Sigmoid colon (tissue), 7 donors: ENCODE data around the gene TMEM140. TPM values are rescaled to one million over a fixed set of nuclear protein-coding genes. Genes with fewer than 3 reads are reported as not detected.

ENCODE experiments used
- DNase-seq: peaks from one replicate; pipeline ENCODE4 v3.0.0-alpha.2; 2019
- H3K27ac ChIP-seq, 4 donors: fragments of 200-600 bp; sonication (generic); one replicate each; pipeline ENCODE4 v1.5.1; 2016 to 2019; ENCODE audit warnings: mild to moderate bottlenecking in 1 of 4
- H3K27me3 ChIP-seq, 3 donors: fragments of 200-600 bp; sonication (generic); one replicate each; pipeline ENCODE4 v1.5.1; 2019; ENCODE audit warnings: mild to moderate bottlenecking in 1 of 3
- H3K36me3 ChIP-seq, 4 donors: fragments of 200-600 bp; sonication (generic); one replicate each; pipeline ENCODE4 v1.5.1; 2016 to 2019
- H3K4me1 ChIP-seq, 4 donors: fragments of 200-600 bp; sonication (generic); one replicate each; pipeline ENCODE4 v1.5.1; 2017 to 2019
- H3K4me3 ChIP-seq, 4 donors: fragments of 200-600 bp; sonication (generic); one replicate each; pipeline ENCODE4 v1.5.1; 2017 to 2019; ENCODE audit warnings: mild to moderate bottlenecking in 2 of 4, moderate library complexity in 1 of 4
- H3K9me3 ChIP-seq, 4 donors: fragments of 200-600 bp in 3 of 4; sonication (generic) in 3 of 4; one replicate each; pipeline versions ENCODE4 v1.5.1 to v1.6.1; 2013 to 2019
- CTCF ChIP-seq, 4 experiments: fragments of 450-650 bp in 3 of 4; fragments of 200-600 bp in 1 of 4; IDR thresholded peaks; one replicate each; pipeline ENCODE4 v1.5.1; 2016 to 2019; ENCODE audit warnings: antibody characterized with exemption in 4 of 4, mild to moderate bottlenecking in 3 of 4, moderate library complexity in 2 of 4
- EP300 ChIP-seq, 4 donors: sonication (generic); formaldehyde crosslinking; IDR thresholded peaks; one replicate each; pipeline ENCODE4 v1.6.1; 2017; ENCODE audit warnings: antibody characterized with exemption in 4 of 4
- POLR2A ChIP-seq, 2 donors: fragments of 450-650 bp; IDR thresholded peaks; one replicate each; pipeline ENCODE4 v1.6.1; 2016; ENCODE audit warnings: antibody characterized with exemption in 2 of 2, mild to moderate bottlenecking in 2 of 2, moderate library complexity in 2 of 2
- POLR2AphosphoS5 ChIP-seq, 4 donors: sonication (generic); formaldehyde crosslinking; IDR thresholded peaks; one replicate each; pipeline ENCODE4 v1.6.1; 2017; ENCODE audit warnings: antibody characterized with exemption in 4 of 4
- WGBS, 2 donors: extraction: QIAGEN DNeasy Blood & Tissue Kit; methylation state at CpG; one replicate each; pipeline ENCODE4 v1.1.7; 2013; 5-methylcytosine and 5-hydroxymethylcytosine counted together
- intact Hi-C: fragments of 100-400 bp; cut with DNase I; formaldehyde crosslinking; loops from one replicate; pipeline ENCODE4 v1.15.1; 2023
- polyA plus RNA-seq, 3 donors: library from polyadenylated mRNA; stranded (reverse); fragments of 200-250 nt; gene quantifications; one replicate each; pipeline ENCODE4 v1.2.3, GENCODE V29; 2013
- total RNA-seq, 4 donors: library from RNA; depleted of rRNA; stranded (reverse); fragments of >200 nt; gene quantifications; one replicate each; pipeline ENCODE4 v1.1.0, GENCODE V29; 2016
- donor health status: healthy with polysubstance abuse.
- donor health status: Bipolar disorder and iron deficiency.
- donor health status: healthy.

The TMEM140 gene
- total and polyA plus RNA-seq, 7 donors, result 5.4 to 29.6 (median 18.3) TPM

GRCh38 chr7:135147341-135147898, 452 bp upstream of the TMEM140 start:
- intact Hi-C loops, result loop anchor here (2.0 to 5.0 kb wide), 3 partner anchors 161 to 500 kb away; partner anchors contain the start of genes AGBL3 and BPGM

GRCh38 chr7:135150072-135150782, 2.4 kb downstream of the TMEM140 start:
- no peak for TF ChIP-seq EP300 (IDR thresholded peaks at IDR 0.05)
- no peak for TF ChIP-seq POLR2AphosphoS5 (IDR thresholded peaks at IDR 0.05)
- TF ChIP-seq CTCF (IDR thresholded peaks at IDR 0.05), result no peak
- TF ChIP-seq POLR2A (IDR thresholded peaks at IDR 0.05), result no peak
- 78 to 80% methylated on average over 8 of the region's 8 CpGs for WGBS, 2 donors
- H3K9me3 ChIP-seq, result no peaks in the 10 kb centered on the region
- H3K4me1 ChIP-seq, result peaks cover 0 to 36% (median 22%) of the 10 kb centered on the region in 4 donors
- no peaks in the 10 kb centered on the region for H3K27me3 ChIP-seq
- H3K36me3 ChIP-seq, result peaks cover 0 to 17% (median 2%) of the 10 kb centered on the region in 4 donors
- no peak for DNase-seq
- H3K4me3 ChIP-seq, result peak overlapping the region in 2 of 4 donors; percentile 52 to 57
- H3K27ac ChIP-seq, result peak overlapping the region; percentile 86 to 97 (median 88)
- intact Hi-C loops, result no loop called here

More at GRCh38 chr7:135147341-135147898, 452 bp upstream of the TMEM140 start:
- H3K4me1 ChIP-seq, result peaks cover 0 to 36% (median 22%) of the 10 kb centered on the region in 4 donors
- no peak for DNase-seq
- H3K4me3 ChIP-seq, result peak overlapping the region; percentile 43 to 57 (median 51)
- peak overlapping the region; percentile 86 to 97 (median 88) for H3K27ac ChIP-seq
- 8 to 11% methylated on average over 6 of the region's 6 CpGs for WGBS, 2 donors
- no peaks in the 10 kb centered on the region for H3K27me3 ChIP-seq
- no peaks in the 10 kb centered on the region for H3K9me3 ChIP-seq
- peaks cover 0 to 12% (median 2%) of the 10 kb centered on the region in 4 donors for H3K36me3 ChIP-seq
- TF ChIP-seq EP300 (IDR thresholded peaks at IDR 0.05) (peak in 2 of 4 donors; percentile 22 to 59), POLR2AphosphoS5 (IDR thresholded peaks at IDR 0.05) (peak; percentile 4 to 69 (median 24)), POLR2A (IDR thresholded peaks at IDR 0.05) (no peak)

GRCh38 chr7:135151132-135151531, 3.3 kb downstream of the TMEM140 start:
- 86 to 96% methylated on average over 2 of the region's 2 CpGs for WGBS, 2 donors
- no peaks in the 10 kb centered on the region for H3K27me3 ChIP-seq
- no peak overlapping the region for H3K4me3 ChIP-seq
- H3K36me3 ChIP-seq, result peaks cover 0 to 17% (median 2%) of the 10 kb centered on the region in 4 donors
- intact Hi-C loops, result no loop called here
- no peaks in the 10 kb centered on the region for H3K9me3 ChIP-seq
- no peak for TF ChIP-seq POLR2AphosphoS5 (IDR thresholded peaks at IDR 0.05)
- TF ChIP-seq POLR2A (IDR thresholded peaks at IDR 0.05), result no peak
- TF ChIP-seq EP300 (IDR thresholded peaks at IDR 0.05), result no peak
- TF ChIP-seq CTCF (IDR thresholded peaks at IDR 0.05), result no peak
- H3K4me1 ChIP-seq, result peaks cover 0 to 36% (median 22%) of the 10 kb centered on the region in 4 donors
- H3K27ac ChIP-seq, result peak overlapping the region in 3 of 4 donors; percentile 86 to 97 (median 90)
- no peak for DNase-seq

GRCh38 chr7:135151533-135151932, 3.7 kb downstream of the TMEM140 start:
- no peak for DNase-seq
- TF ChIP-seq POLR2AphosphoS5 (IDR thresholded peaks at IDR 0.05), result peak in 1 of 4 donors; percentile 15
- TF ChIP-seq EP300 (IDR thresholded peaks at IDR 0.05), result no peak
- TF ChIP-seq CTCF (IDR thresholded peaks at IDR 0.05), result no peak
- no peak for TF ChIP-seq POLR2A (IDR thresholded peaks at IDR 0.05)
- Histone ChIP-seq H3K9me3 (no peaks in the 10 kb centered on the region), H3K4me1 (peaks cover 0 to 36% (median 22%) of the 10 kb centered on the region in 4 donors), H3K4me3 (no peak overlapping the region), H3K27ac (peak overlapping the region in 3 of 4 donors; percentile 86 to 97 (median 90)), H3K27me3 (no peaks in the 10 kb centered on the region), H3K36me3 (peaks cover 0 to 17% (median 2%) of the 10 kb centered on the region in 4 donors)
- WGBS, 2 donors, result 78 to 82% methylated on average over 6 of the region's 6 CpGs
- intact Hi-C loops, result no loop called here

GRCh38 chr7:135152442-135152841, 4.6 kb downstream of the TMEM140 start:
- Histone ChIP-seq H3K36me3 (peaks cover 0 to 17% (median 2%) of the 10 kb centered on the region in 4 donors), H3K27ac (no peak overlapping the region), H3K4me3 (no peak overlapping the region), H3K4me1 (peaks cover 0 to 32% (median 17%) of the 10 kb centered on the region in 4 donors), H3K9me3 (no peaks in the 10 kb centered on the region), H3K27me3 (no peaks in the 10 kb centered on the region)
- TF ChIP-seq POLR2AphosphoS5 (IDR thresholded peaks at IDR 0.05), result no peak
- TF ChIP-seq POLR2A (IDR thresholded peaks at IDR 0.05), result no peak
- no peak for TF ChIP-seq CTCF (IDR thresholded peaks at IDR 0.05)
- DNase-seq, result no peak
- 54 to 99% methylated on average over 1 of the region's 1 CpG for WGBS, 2 donors
- intact Hi-C loops, result no loop called here
